Effector memory CD4-positive, alpha-beta T cell (primary cell): ENCODE data around the gene ITIH1.

Experiments
- DNase-seq, 3 donors: peaks; one replicate each; pipeline ENCODE4 v3.0.0-alpha.2; 2020
- H3K27ac ChIP-seq: 2 replicates; pipeline ENCODE4 v1.7.0; 2013; ENCODE audit warnings: mild to moderate bottlenecking, low read length, moderate library complexity; ENCODE audit not compliant: insufficient read depth, poor library complexity, severe bottlenecking
- H3K27me3 ChIP-seq: replicated peaks from 2 replicates; pipeline ENCODE4 v1.7.0; 2013; ENCODE audit warnings: mild to moderate bottlenecking, low read length; ENCODE audit not compliant: insufficient read depth, control insufficient read depth, poor library complexity, severe bottlenecking
- H3K36me3 ChIP-seq: 2 replicates; pipeline ENCODE4 v1.7.0; 2013; ENCODE audit warnings: mild to moderate bottlenecking, low read length, moderate library complexity; ENCODE audit not compliant: control insufficient read depth, insufficient read depth
- H3K4me1 ChIP-seq: 2 replicates; pipeline ENCODE4 v1.7.0; 2013; ENCODE audit warnings: low read length, mild to moderate bottlenecking; ENCODE audit not compliant: control insufficient read depth, insufficient read depth, poor library complexity, severe bottlenecking
- H3K4me3 ChIP-seq: 2 replicates; pipeline ENCODE4 v1.7.0; 2013; ENCODE audit warnings: low read length, low read depth, mild to moderate bottlenecking; ENCODE audit not compliant: insufficient read depth, poor library complexity, severe bottlenecking
- H3K9me3 ChIP-seq: 2 replicates; pipeline ENCODE4 v1.7.0; 2013; ENCODE audit warnings: mild to moderate bottlenecking, low read length, moderate library complexity; ENCODE audit not compliant: control insufficient read depth

The ITIH1 gene

DNA sequence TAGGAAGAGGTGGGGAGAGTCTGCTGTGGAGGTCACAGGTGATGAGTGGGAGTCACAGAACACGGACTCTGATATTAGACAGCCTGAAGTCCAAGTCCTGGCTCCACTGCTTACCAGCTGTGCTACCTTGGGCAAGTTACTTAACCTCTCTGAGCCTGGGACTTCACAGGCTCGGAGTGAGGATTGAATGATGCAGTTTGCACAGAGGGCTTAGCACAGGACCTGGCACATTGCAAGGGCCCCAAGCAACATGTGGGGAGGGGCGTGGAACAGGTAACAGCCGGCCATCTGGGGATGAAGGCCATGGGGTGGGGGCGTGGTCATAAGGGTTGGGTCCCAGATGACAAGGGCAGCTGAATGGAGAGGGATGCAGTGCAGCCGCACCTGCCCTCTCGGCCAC, 12.9 kb downstream of the ITIH1 start:
- H3K9me3 ChIP-seq = no peaks in the 10 kb centered on the region
- no peak overlapping the region for H3K4me3 ChIP-seq
- H3K27ac ChIP-seq = no peak overlapping the region
- no peaks in the 10 kb centered on the region for H3K27me3 ChIP-seq
- no peak for DNase-seq
- H3K4me1 ChIP-seq = no peaks in the 10 kb centered on the region
- H3K36me3 ChIP-seq = no peaks in the 10 kb centered on the region

DNA sequence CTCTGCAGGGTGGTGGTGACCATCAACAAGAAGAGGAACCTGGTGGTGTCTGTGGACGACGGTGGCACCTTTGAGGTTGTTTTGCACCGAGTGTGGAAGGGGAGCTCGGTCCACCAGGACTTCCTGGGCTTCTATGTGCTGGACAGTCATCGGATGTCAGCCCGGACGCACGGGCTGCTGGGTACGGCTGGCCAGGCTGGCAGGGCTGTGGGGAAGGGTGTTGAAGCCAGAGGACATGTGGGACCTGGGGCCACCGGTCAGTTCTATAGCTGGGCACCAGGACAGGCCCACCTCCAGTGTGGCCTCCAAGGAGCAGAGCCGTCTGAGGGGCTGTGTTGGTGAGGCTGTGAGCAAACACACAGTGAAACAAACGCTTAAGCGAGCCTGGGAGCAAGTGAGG, 13.3 kb downstream of the ITIH1 start:
- DNase-seq = no peak
- Histone ChIP-seq H3K4me3 (no peak overlapping the region), H3K27me3 (no peaks in the 10 kb centered on the region), H3K9me3 (no peaks in the 10 kb centered on the region), H3K36me3 (no peaks in the 10 kb centered on the region), H3K27ac (no peak overlapping the region), H3K4me1 (no peaks in the 10 kb centered on the region)

- no peaks in the 10 kb centered on the region for H3K27me3 ChIP-seq
- H3K36me3 ChIP-seq = no peaks in the 10 kb centered on the region
- no peaks in the 10 kb centered on the region for H3K4me1 ChIP-seq
- no peak overlapping the region for H3K4me3 ChIP-seq
- H3K27ac ChIP-seq = no peak overlapping the region
- no peaks in the 10 kb centered on the region for H3K9me3 ChIP-seq
- DNase-seq = no peak
These were observed 14.0 kb downstream of the ITIH1 start for GRCh38 chr3:52791366-52791765.

DNA sequence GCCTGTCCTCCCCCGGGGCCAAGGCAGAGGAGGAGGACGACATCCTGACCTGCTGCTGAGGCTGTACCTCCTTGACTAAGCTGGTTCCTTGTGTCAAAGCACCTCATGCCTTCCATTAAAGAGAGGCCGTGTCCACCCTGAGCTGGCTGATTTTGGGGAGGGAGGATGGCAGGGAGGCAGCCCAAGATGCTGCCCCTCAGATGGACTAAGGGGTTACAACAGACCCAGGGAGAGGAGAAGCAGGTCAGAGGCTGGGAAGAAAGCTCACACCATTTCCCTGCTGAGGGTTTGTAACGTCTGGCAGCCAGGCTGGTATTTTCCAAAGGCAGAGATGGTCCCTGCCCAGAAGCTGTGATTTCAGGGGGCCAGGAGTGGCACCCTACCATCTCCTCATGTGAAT, 14.5 kb downstream of the ITIH1 start:
- Histone ChIP-seq H3K4me1 (no peaks in the 10 kb centered on the region), H3K27ac (no peak overlapping the region), H3K36me3 (no peaks in the 10 kb centered on the region)

DNA sequence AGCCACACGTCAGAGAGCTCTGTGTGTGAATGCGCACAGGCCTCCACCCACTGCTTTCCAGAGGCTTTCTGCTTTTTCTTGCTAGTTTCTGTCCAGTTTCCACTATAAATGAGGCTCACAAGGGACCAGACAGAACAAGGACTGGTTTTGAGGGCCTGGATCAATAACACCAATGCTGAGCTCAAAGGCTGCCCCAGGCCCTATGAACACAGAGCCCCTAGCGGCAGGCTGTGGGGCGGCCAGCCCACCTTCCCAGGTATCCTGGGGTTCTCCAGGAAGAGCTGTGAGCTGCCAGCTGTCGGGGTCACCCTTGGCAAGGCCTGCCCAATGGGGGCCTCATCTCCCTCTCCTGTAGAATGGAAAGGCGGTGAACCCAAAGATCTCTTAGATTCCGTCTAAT, 15.0 kb downstream of the ITIH1 start:
- Histone ChIP-seq H3K27ac (no peak overlapping the region), H3K36me3 (no peaks in the 10 kb centered on the region), H3K9me3 (no peaks in the 10 kb centered on the region), H3K4me1 (no peaks in the 10 kb centered on the region), H3K27me3 (no peaks in the 10 kb centered on the region), H3K4me3 (no peak overlapping the region)
- no peak for DNase-seq

More for the DNA sequence above, 14.5 kb downstream of the ITIH1 start:
- Histone ChIP-seq H3K4me3 (no peak overlapping the region), H3K9me3 (no peaks in the 10 kb centered on the region), H3K27me3 (no peaks in the 10 kb centered on the region)
- no peak for DNase-seq

GRCh38 chr3:52792961-52793695, 15.7 kb downstream of the ITIH1 start:
- no peaks in the 10 kb centered on the region for H3K36me3 ChIP-seq
- H3K27me3 ChIP-seq = no peaks in the 10 kb centered on the region
- H3K4me1 ChIP-seq = no peaks in the 10 kb centered on the region
- H3K27ac ChIP-seq = no peak overlapping the region
- no peaks in the 10 kb centered on the region for H3K9me3 ChIP-seq
- no peak overlapping the region for H3K4me3 ChIP-seq
- DNase-seq = no peak

GRCh38 chr3:52793702-52794611, 16.6 kb downstream of the ITIH1 start:
- no peaks in the 10 kb centered on the region for H3K9me3 ChIP-seq
- no peak overlapping the region for H3K4me3 ChIP-seq
- H3K36me3 ChIP-seq = no peaks in the 10 kb centered on the region
- H3K27ac ChIP-seq = no peak overlapping the region
- no peaks in the 10 kb centered on the region for H3K27me3 ChIP-seq
- no peaks in the 10 kb centered on the region for H3K4me1 ChIP-seq
- no peak for DNase-seq

GRCh38 chr3:52794612-52795099, 17.3 kb downstream of the ITIH1 start, which contains the start of gene ITIH3:
Gene ITIH3, plus strand, starts transcription at chr3:52794796. Its CDS starts 8 bp downstream, at chr3:52794804.
- Histone ChIP-seq H3K27me3 (no peaks in the 10 kb centered on the region), H3K36me3 (no peaks in the 10 kb centered on the region), H3K4me3 (no peak within 1 kb of the TSS), H3K9me3 (no peaks in the 10 kb centered on the region), H3K27ac (no peak within 1 kb of the TSS), H3K4me1 (no peaks in the 10 kb centered on the region)
- DNase-seq = no peak

DNA sequence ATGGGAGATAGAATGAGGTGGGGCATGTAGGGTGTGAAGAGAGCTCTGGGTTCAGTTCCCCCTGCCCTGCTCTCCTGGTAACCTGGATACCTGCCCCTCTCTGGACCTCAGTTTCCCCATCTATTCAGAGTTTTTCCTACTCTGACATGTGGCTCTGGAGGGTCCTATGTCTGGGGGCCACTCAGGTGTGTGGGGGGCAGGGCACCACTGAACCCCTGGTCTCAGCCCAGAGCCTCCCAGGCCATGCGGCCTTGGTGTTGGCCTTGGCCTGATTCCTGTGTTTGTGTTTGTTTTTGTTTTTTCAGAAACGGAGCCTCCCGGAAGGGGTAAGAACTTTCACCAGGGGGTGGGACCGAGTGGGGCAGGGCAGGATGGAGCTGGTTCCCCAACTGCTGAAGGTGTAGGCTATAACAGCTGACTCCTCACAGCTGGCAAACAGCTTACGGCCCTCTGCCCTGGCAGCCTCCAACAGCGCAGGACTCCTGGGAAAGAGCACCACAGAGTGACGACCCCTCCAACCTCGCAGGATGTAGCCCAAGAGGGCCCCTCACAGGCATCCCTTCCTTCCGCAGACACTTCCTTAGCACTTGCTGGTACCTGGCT, 18.0 kb downstream of the ITIH1 start:
- H3K36me3 ChIP-seq = no peaks in the 10 kb centered on the region
- H3K27ac ChIP-seq = no peak overlapping the region
- no peak overlapping the region for H3K4me3 ChIP-seq

More for the DNA sequence above, 18.0 kb downstream of the ITIH1 start:
- H3K27me3 ChIP-seq = no peaks in the 10 kb centered on the region
- H3K9me3 ChIP-seq = no peaks in the 10 kb centered on the region
- no peaks in the 10 kb centered on the region for H3K4me1 ChIP-seq
- no peak for DNase-seq
